HEK293 (cell line): Measurements from ENCODE around the gene PDZRN3.

Experiments
- CTCF ChIA-PET: fragments of 350-600 bp; formaldehyde crosslinking; extraction: SDS; loops from one replicate; lab custom pipeline; 2021; ENCODE audit warnings: antibody characterized with exemption; lab: Yijun Ruan, JAX
- POLR2A ChIA-PET: fragments of 300-600 bp; formaldehyde crosslinking; extraction: SDS; loops from one replicate; lab custom pipeline; 2020; ENCODE audit warnings: antibody characterized with exemption, inconsistent platforms; lab: Yijun Ruan, JAX
- H3K27ac ChIP-seq: fragments of 200-500 bp; sonication (Bioruptor generic); 2 replicates; pipeline ENCODE4 v1.5.1; 2014; ENCODE audit warnings: low read depth, low read length, control low read depth, inconsistent platforms; ENCODE audit errors: extremely low read depth
- H3K36me3 ChIP-seq, 2 experiments: fragments of 200-500 bp in 1 of 2; sonication (Bioruptor generic) in 1 of 2; 1 replicate in 1 of 2; 2 replicates in 1 of 2; pipeline ENCODE4 v1.5.1; 2014 to 2017; ENCODE audit warnings: inconsistent platforms in 2 of 2, low read length in 2 of 2; ENCODE audit not compliant: control insufficient read depth in 2 of 2, insufficient read depth in 1 of 2
- H3K4me1 ChIP-seq: fragments of 200-500 bp; sonication (Bioruptor generic); 2 replicates; pipeline ENCODE4 v1.5.1; 2014; ENCODE audit warnings: mild to moderate bottlenecking, low read length, inconsistent platforms; ENCODE audit not compliant: control insufficient read depth, insufficient read depth
- H3K4me3 ChIP-seq: 2 replicates; pipeline ENCODE4 v1.5.1; 2011; ENCODE audit warnings: low read depth, mild to moderate bottlenecking, control low read depth, low read length, moderate library complexity
- H3K9me3 ChIP-seq: fragments of 200-500 bp; sonication (Bioruptor generic); 2 replicates; pipeline ENCODE4 v1.5.1; 2014; ENCODE audit warnings: low read depth, low read length, inconsistent platforms; ENCODE audit not compliant: control insufficient read depth, insufficient read depth
- HOXD13 ChIP-seq: sonication (generic); formaldehyde crosslinking; IDR thresholded peaks from 2 replicates; pipeline ENCODE4 v1.8.0; 2022; ENCODE audit warnings: missing genetic modification reagents, borderline replicate concordance
- KLF7 ChIP-seq: fragments of 450-650 bp; formaldehyde crosslinking; IDR thresholded peaks from 2 replicates; pipeline ENCODE4 v1.5.1; 2016; ENCODE audit warnings: missing biosample characterization, missing genetic modification characterization, borderline replicate concordance
- SP3 ChIP-seq: fragments of 450-650 bp; formaldehyde crosslinking; IDR thresholded peaks from 2 replicates; pipeline ENCODE4 v1.5.1; 2016; ENCODE audit warnings: missing biosample characterization, missing genetic modification characterization
- YY1 ChIP-seq: fragments of 450-650 bp; formaldehyde crosslinking; IDR thresholded peaks from 2 replicates; pipeline ENCODE4 v1.5.1; 2018; ENCODE audit warnings: missing biosample characterization, missing genetic modification characterization
- YY2 ChIP-seq: fragments of 450-650 bp; formaldehyde crosslinking; IDR thresholded peaks from 2 replicates; pipeline ENCODE4 v1.5.1; 2016; ENCODE audit warnings: missing biosample characterization, missing genetic modification characterization
- ZNF157 ChIP-seq: fragments of 450-650 bp; formaldehyde crosslinking; IDR thresholded peaks from 2 replicates; pipeline ENCODE4 v1.5.1; 2016; ENCODE audit warnings: missing biosample characterization, missing genetic modification characterization
- ZNF184 ChIP-seq: fragments of 450-650 bp; IDR thresholded peaks from 2 replicates; pipeline ENCODE4 v1.5.1; 2018; ENCODE audit warnings: missing biosample characterization, mild to moderate bottlenecking, missing genetic modification characterization
- ZNF202 ChIP-seq: fragments of 450-650 bp; formaldehyde crosslinking; IDR thresholded peaks from 2 replicates; pipeline ENCODE4 v1.5.1; 2016; ENCODE audit warnings: missing biosample characterization, missing genetic modification characterization, borderline replicate concordance
- ZNF24 ChIP-seq: fragments of 450-650 bp; formaldehyde crosslinking; IDR thresholded peaks from 2 replicates; pipeline ENCODE4 v1.5.1; 2016; ENCODE audit warnings: missing biosample characterization, missing genetic modification characterization
- ZNF248 ChIP-seq: fragments of 450-650 bp; formaldehyde crosslinking; IDR thresholded peaks from 2 replicates; pipeline ENCODE4 v1.5.1; 2017; ENCODE audit warnings: missing biosample characterization, missing genetic modification characterization
- ZNF292 ChIP-seq: fragments of 450-650 bp; formaldehyde crosslinking; IDR thresholded peaks from 2 replicates; pipeline ENCODE4 v1.5.1; 2016; ENCODE audit warnings: low read depth, missing biosample characterization, missing genetic modification characterization, borderline replicate concordance
- ZNF473 ChIP-seq: fragments of 450-650 bp; formaldehyde crosslinking; IDR thresholded peaks from 2 replicates; pipeline ENCODE4 v1.5.1; 2017; ENCODE audit warnings: missing biosample characterization, missing genetic modification characterization
- ZNF530 ChIP-seq: fragments of 450-650 bp; formaldehyde crosslinking; IDR thresholded peaks from 2 replicates; pipeline ENCODE4 v1.5.1; 2016; ENCODE audit warnings: low read depth, missing biosample characterization, missing genetic modification characterization
- ZNF548 ChIP-seq: fragments of 450-650 bp; formaldehyde crosslinking; IDR thresholded peaks from 2 replicates; pipeline ENCODE4 v1.5.1; 2016; ENCODE audit warnings: missing biosample characterization, missing genetic modification characterization
- ZNF558 ChIP-seq: fragments of 450-650 bp; formaldehyde crosslinking; IDR thresholded peaks from 2 replicates; pipeline ENCODE4 v1.5.1; 2016; ENCODE audit warnings: missing biosample characterization, missing genetic modification characterization
- ZNF580 ChIP-seq: fragments of 450-650 bp; formaldehyde crosslinking; IDR thresholded peaks from 2 replicates; pipeline ENCODE4 v1.5.1; 2016; ENCODE audit warnings: missing biosample characterization, missing genetic modification characterization
- ZNF626 ChIP-seq: fragments of 450-650 bp; sonication (Bioruptor Pico); formaldehyde crosslinking; IDR thresholded peaks from 2 replicates; pipeline ENCODE4 v1.5.1; 2018; ENCODE audit warnings: missing biosample characterization, missing genetic modification characterization, inconsistent platforms
- ZNF658 ChIP-seq: fragments of 450-650 bp; formaldehyde crosslinking; IDR thresholded peaks from 2 replicates; pipeline ENCODE4; 2016; ENCODE audit warnings: missing biosample characterization, missing genetic modification characterization
- ZNF701 ChIP-seq: fragments of 450-650 bp; formaldehyde crosslinking; IDR thresholded peaks from 2 replicates; pipeline ENCODE4 v1.5.1; 2016; ENCODE audit warnings: missing biosample characterization, missing genetic modification characterization
- ZNF747 ChIP-seq: fragments of 450-650 bp; formaldehyde crosslinking; IDR thresholded peaks from 2 replicates; pipeline ENCODE4 v1.5.1; 2016; ENCODE audit warnings: missing biosample characterization, missing genetic modification characterization
- ZNF791 ChIP-seq: fragments of 450-650 bp; formaldehyde crosslinking; IDR thresholded peaks from 2 replicates; pipeline ENCODE4 v1.5.1; 2016; ENCODE audit warnings: missing biosample characterization, missing genetic modification characterization
- ZNF792 ChIP-seq: fragments of 450-650 bp; formaldehyde crosslinking; IDR thresholded peaks from 2 replicates; pipeline ENCODE4 v1.5.1; 2016; ENCODE audit warnings: missing biosample characterization, missing genetic modification characterization
- ZNF830 ChIP-seq: fragments of 450-650 bp; IDR thresholded peaks from 2 replicates; pipeline ENCODE4 v1.5.0; 2018; ENCODE audit warnings: missing biosample characterization, missing genetic modification characterization, low read depth, mild to moderate bottlenecking, moderate library complexity
- ZXDB ChIP-seq: fragments of 450-650 bp; formaldehyde crosslinking; IDR thresholded peaks from 2 replicates; pipeline ENCODE4 v1.5.1; 2016; ENCODE audit warnings: missing biosample characterization, missing genetic modification characterization
- TF ChIP-seq, protein P1 (sequence below): fragments of 450-650 bp; formaldehyde crosslinking; IDR thresholded peaks from 2 replicates; pipeline ENCODE4; 2016; ENCODE audit warnings: missing biosample characterization, missing genetic modification characterization

PDZRN3 gene

GRCh38 chr3:73609315-73609641 lies 15.5 kb downstream of the PDZRN3 start (continued):
- TF ChIP-seq ZNF24 (tag by site-specific recombination) = no peak
- TF ChIP-seq, all 188 proteins: peak for 0

DNA sequence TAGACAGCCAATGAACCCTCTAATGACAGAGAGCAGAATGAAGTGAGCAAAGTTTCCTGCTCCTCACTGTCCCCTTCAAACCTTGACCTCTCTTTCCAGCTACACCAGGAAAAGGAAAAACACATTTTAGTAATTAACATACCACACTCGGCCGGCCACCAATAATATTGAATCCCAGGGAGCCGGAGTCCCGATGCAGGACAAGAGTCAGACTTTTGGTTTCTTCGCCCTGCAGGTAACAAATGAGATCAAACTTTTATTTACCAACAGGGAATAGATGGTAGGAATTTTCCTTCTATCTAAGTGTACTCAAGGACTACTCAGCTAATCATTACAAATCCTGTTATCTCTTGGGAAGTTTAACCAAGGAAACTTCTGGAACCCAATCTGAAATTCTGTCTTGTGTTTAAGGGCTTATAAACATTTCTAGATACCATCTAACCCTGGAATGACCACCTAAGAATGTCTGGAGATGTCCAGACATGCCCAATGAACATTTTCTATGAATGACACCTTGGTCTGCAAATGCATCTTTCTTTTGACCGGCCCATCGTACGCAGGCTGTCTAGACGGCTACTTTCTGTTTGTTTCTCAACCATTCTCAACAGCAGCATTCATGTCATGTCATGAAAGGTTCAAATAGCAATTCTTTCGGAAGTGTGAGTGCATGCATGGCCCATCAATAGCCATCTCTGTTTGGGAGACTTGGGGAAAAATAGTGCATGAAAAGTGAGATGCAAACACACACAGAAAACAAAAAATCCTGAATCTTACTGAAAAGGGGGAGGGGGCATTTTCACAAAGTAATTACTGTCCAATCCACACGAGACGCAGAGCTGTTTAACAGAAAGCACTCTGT lies 16.1 kb downstream of the PDZRN3 start:
- Histone ChIP-seq H3K4me1 (no peaks in the 10 kb centered on the region), H3K36me3 (peaks cover 0 to 6% of the 10 kb centered on the region in 2 experiments; a peak in 1 of 3 replicates), H3K4me3 (no peak overlapping the region), H3K27ac (no peak overlapping the region), H3K9me3 (no peaks in the 10 kb centered on the region)
- TF ChIP-seq ZNF292 (tag by site-specific recombination) = no peak
- no peak for TF ChIP-seq SP3 (tag by site-specific recombination)
- TF ChIP-seq ZNF473 (tag by site-specific recombination) = no peak
- TF ChIP-seq ZNF791 (tag by site-specific recombination) = no peak
- TF ChIP-seq ZNF580 (tag by site-specific recombination) = no peak
- TF ChIP-seq KLF7 (tag by site-specific recombination) = no peak
- TF ChIP-seq, protein P1, sequence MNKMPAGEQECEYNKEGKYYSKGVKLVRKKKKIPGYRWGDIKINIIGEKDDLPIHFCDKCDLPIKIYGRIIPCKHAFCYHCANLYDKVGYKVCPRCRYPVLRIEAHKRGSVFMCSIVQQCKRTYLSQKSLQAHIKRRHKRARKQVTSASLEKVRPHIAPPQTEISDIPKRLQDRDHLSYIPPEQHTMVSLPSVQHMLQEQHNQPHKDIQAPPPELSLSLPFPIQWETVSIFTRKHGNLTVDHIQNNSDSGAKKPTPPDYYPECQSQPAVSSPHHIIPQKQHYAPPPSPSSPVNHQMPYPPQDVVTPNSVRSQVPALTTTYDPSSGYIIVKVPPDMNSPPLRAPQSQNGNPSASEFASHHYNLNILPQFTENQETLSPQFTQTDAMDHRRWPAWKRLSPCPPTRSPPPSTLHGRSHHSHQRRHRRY (tag by site-specific recombination) = no peak
- no peak for TF ChIP-seq ZNF747 (tag by site-specific recombination)
- TF ChIP-seq YY2 = no peak
- TF ChIP-seq ZNF184 = no peak
- no peak for TF ChIP-seq ZNF530 (tag by site-specific recombination)
- POLR2A ChIA-PET = no interaction called here
- CTCF ChIA-PET = interaction anchor here (0.8 kb wide), 1 partner anchor 55 kb away, joined by 3 read pairs; no protein-coding TSS in a partner anchor

GRCh38 chr3:73605861-73606260 lies 18.9 kb downstream of the PDZRN3 start:
- ChIA-PET POLR2A (no interaction called here), CTCF (no interaction called here)
- TF ChIP-seq ZNF292 (tag by site-specific recombination) (no peak), ZNF202 (tag by site-specific recombination) (no peak), ZNF248 (no peak), ZNF701 (tag by site-specific recombination) (no peak), ZNF792 (no peak), ZNF830 (tag by site-specific recombination) (no peak), SP3 (tag by site-specific recombination) (no peak), ZNF626 (tag by site-specific recombination) (no peak), ZNF157 (tag by site-specific recombination) (no peak), ZXDB (tag by site-specific recombination) (no peak)
- no peak overlapping the region for H3K27ac ChIP-seq
- H3K9me3 ChIP-seq = no peaks in the 10 kb centered on the region
- H3K4me1 ChIP-seq = no peaks in the 10 kb centered on the region
- peaks cover 0 to 22% of the 10 kb centered on the region in 2 experiments; a peak in 1 of 3 replicates for H3K36me3 ChIP-seq
- H3K4me3 ChIP-seq = no peak overlapping the region

DNA sequence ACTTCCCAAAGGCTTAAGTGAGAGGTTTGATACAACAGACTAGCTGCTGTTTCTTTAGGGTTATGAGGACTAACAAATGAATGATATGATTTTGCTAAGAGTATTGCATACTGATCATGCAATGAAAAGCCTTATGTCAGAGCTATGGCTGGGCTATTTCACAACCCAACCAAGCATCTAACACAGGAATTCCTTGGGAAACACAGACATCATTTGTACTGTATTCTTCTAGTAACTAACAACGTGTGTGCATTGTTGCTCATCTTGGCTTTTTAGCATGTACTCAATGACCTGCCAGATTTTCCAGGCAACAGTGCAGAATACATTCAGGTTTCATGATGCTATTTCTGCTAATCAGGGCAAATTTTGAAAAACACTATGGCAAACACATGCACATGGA lies 19.3 kb downstream of the PDZRN3 start:
- peaks cover 0 to 22% of the 10 kb centered on the region in 2 experiments; a peak in 1 of 3 replicates for H3K36me3 ChIP-seq
- CTCF ChIA-PET = no interaction called here
- no peaks in the 10 kb centered on the region for H3K9me3 ChIP-seq
- H3K27ac ChIP-seq = no peak overlapping the region
- H3K4me1 ChIP-seq = no peaks in the 10 kb centered on the region
- no peak overlapping the region for H3K4me3 ChIP-seq
- TF ChIP-seq YY1 (tag by site-specific recombination) (no peak), HOXD13 (CRISPR knock-in tag) (no peak), ZNF658 (tag by site-specific recombination) (no peak), ZNF558 (no peak), ZNF548 (no peak)
- POLR2A ChIA-PET = no interaction called here
